ENCODE results near the gene LRP8. TPM values are rescaled to one million over a fixed set of nuclear protein-coding genes. Genes with fewer than 3 reads are reported as not detected.

The LRP8 gene
- total RNA-seq, 1 donor from 2014 or later = 15.6 TPM

DNA sequence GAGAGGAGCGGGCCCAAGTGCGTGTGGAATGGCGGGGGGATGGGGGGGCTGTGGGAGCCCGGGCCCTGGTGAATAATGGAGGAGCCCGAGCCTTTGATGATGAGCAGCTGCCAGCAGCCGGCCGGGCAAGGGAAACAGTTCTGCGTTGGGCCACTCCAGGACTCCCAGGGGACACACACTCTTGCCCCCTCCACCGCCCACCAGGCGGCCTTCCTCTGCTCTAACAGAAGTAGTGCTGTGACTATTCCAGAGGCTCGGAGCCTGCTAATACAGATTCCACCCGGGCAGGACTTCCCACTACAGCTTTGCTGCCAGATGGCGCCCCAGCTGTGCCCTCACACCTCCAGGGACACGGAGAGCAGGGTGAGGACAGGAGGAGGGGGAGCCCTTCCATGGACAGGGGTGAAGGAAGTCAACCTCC lies 48.2 kb upstream of the LRP8 start:
- H3K4me1 Mint-ChIP-seq = peaks cover 16% of the 10 kb centered on the region
- H2AFZ ChIP-seq (replicated peaks) = no peak overlapping the region
- no peaks in the 10 kb centered on the region for H3F3A ChIP-seq (ENCODE audit: low read depth)
- H3K4me2 ChIP-seq = no peak overlapping the region
- no peak for DNase-seq (ENCODE audit: low spot score)
- H3K4me3 ChIP-seq = no peak overlapping the region
- H3K9ac ChIP-seq = no peak overlapping the region
- no peak overlapping the region for H3K27ac ChIP-seq
- H3K27me3 Mint-ChIP-seq (ENCODE audit: insufficient read depth, low read depth) = peaks cover 9% of the 10 kb centered on the region
- no peaks in the 10 kb centered on the region for H3K9me3 Mint-ChIP-seq
- no peaks in the 10 kb centered on the region for H3K36me3 Mint-ChIP-seq
- no peaks in the 10 kb centered on the region for H3K9me3 ChIP-seq (ENCODE audit: low read depth)
- no peak overlapping the region for H3K27ac Mint-ChIP-seq
- H3K4me1 ChIP-seq = peaks cover 11% of the 10 kb centered on the region
- H3K79me2 ChIP-seq (ENCODE audit: low read depth) = no peaks in the 10 kb centered on the region
- no peaks in the 10 kb centered on the region for H3K27me3 ChIP-seq
- TF ChIP-seq EZH2 (IDR thresholded peaks at IDR 0.05) (no peak), EZH2phosphoT487 (IDR thresholded peaks at IDR 0.05) (no peak)
- TF ChIP-seq, protein P1, sequence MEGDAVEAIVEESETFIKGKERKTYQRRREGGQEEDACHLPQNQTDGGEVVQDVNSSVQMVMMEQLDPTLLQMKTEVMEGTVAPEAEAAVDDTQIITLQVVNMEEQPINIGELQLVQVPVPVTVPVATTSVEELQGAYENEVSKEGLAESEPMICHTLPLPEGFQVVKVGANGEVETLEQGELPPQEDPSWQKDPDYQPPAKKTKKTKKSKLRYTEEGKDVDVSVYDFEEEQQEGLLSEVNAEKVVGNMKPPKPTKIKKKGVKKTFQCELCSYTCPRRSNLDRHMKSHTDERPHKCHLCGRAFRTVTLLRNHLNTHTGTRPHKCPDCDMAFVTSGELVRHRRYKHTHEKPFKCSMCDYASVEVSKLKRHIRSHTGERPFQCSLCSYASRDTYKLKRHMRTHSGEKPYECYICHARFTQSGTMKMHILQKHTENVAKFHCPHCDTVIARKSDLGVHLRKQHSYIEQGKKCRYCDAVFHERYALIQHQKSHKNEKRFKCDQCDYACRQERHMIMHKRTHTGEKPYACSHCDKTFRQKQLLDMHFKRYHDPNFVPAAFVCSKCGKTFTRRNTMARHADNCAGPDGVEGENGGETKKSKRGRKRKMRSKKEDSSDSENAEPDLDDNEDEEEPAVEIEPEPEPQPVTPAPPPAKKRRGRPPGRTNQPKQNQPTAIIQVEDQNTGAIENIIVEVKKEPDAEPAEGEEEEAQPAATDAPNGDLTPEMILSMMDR (IDR thresholded peaks at IDR 0.05) = no peak
- H3K36me3 ChIP-seq = no peaks in the 10 kb centered on the region
- no peak overlapping the region for H3K4me3 Mint-ChIP-seq
- H4K20me1 ChIP-seq (ENCODE audit: low read depth) = no peaks in the 10 kb centered on the region

DNA sequence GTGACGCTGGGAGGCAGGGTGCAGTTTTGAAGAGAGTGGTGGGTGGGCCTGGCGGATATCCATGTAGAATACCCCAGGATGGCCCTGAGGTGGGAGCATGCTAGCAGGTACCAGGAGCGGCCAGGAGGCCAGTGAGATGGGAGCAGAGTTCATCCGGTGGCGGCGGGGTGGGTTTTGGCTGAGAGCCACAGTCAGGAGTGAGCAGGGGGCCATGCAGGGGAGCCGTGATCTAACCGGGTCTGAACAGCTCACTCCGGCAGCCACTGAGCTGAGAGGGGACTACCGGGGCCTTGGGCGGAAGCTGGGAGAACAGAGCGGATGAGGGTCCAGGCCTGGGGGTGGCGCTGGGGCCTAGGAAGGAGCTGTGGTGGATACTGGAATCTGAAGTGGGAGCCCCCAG lies 47.6 kb upstream of the LRP8 start:
- H3K4me1 ChIP-seq = peaks cover 14% of the 10 kb centered on the region
- H2AFZ ChIP-seq (replicated peaks) = no peak overlapping the region
- H3K9me3 Mint-ChIP-seq = no peaks in the 10 kb centered on the region
- no peak overlapping the region for H3K4me3 Mint-ChIP-seq
- H3K27me3 ChIP-seq = no peaks in the 10 kb centered on the region
- no peaks in the 10 kb centered on the region for H3K79me2 ChIP-seq (ENCODE audit: low read depth)
- peaks cover 8% of the 10 kb centered on the region for H3K27me3 Mint-ChIP-seq (ENCODE audit: insufficient read depth, low read depth)
- no peaks in the 10 kb centered on the region for H3K9me3 ChIP-seq (ENCODE audit: low read depth)
- H3K4me3 ChIP-seq = no peak overlapping the region
- TF ChIP-seq EZH2phosphoT487 (IDR thresholded peaks at IDR 0.05) = no peak
- no peak for TF ChIP-seq EZH2 (IDR thresholded peaks at IDR 0.05)
- TF ChIP-seq, protein P1 (IDR thresholded peaks at IDR 0.05) = no peak
- DNase-seq (ENCODE audit: low spot score) = no peak
- H3K4me1 Mint-ChIP-seq = peaks cover 16% of the 10 kb centered on the region
- H3F3A ChIP-seq (ENCODE audit: low read depth) = no peaks in the 10 kb centered on the region
- H3K36me3 Mint-ChIP-seq = no peaks in the 10 kb centered on the region
- H3K27ac Mint-ChIP-seq = peak overlapping the region; percentile 8
- H3K27ac ChIP-seq = no peak overlapping the region
- H4K20me1 ChIP-seq (ENCODE audit: low read depth) = no peaks in the 10 kb centered on the region
- no peak overlapping the region for H3K4me2 ChIP-seq
- no peak overlapping the region for H3K9ac ChIP-seq
- H3K36me3 ChIP-seq = no peaks in the 10 kb centered on the region

DNA sequence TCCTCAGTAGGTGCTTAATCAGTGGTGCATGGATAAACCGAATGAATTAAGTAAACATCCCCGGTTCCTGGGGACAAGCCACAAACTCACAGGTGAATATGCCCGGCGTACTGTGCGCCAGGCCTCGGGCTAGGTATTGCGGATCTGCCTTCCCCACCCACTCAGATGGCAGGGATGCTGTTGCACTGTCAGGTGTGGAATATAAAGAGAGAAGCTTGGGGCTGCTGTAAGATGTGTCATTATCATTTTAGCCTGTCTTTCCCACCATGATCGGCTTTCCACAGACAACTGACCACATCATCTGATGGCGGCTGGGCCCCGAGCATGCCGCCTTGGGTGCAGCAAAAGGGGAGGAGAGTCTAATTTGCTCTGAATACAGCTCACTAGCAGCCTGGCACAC lies 45.4 kb upstream of the LRP8 start:
- Mint-ChIP-seq H3K27ac (no peak overlapping the region), H3K36me3 (no peaks in the 10 kb centered on the region), H3K9me3 (no peaks in the 10 kb centered on the region), H3K4me3 (no peak overlapping the region), H3K27me3 (ENCODE audit: insufficient read depth, low read depth) (peaks cover 6% of the 10 kb centered on the region), H3K4me1 (peaks cover 15% of the 10 kb centered on the region)
- Histone ChIP-seq H3K36me3 (no peaks in the 10 kb centered on the region), H3K79me2 (ENCODE audit: low read depth) (no peaks in the 10 kb centered on the region), H4K20me1 (ENCODE audit: low read depth) (no peaks in the 10 kb centered on the region), H3K9ac (no peak overlapping the region), H3K27ac (no peak overlapping the region), H3K4me2 (no peak overlapping the region), H3F3A (ENCODE audit: low read depth) (no peaks in the 10 kb centered on the region), H3K4me3 (no peak overlapping the region), H3K4me1 (peaks cover 22% of the 10 kb centered on the region), H2AFZ (replicated peaks) (no peak overlapping the region), H3K9me3 (ENCODE audit: low read depth) (no peaks in the 10 kb centered on the region), H3K27me3 (no peaks in the 10 kb centered on the region)
- DNase-seq (ENCODE audit: low spot score) = no peak
- TF ChIP-seq EZH2phosphoT487 (IDR thresholded peaks at IDR 0.05) (no peak), EZH2 (IDR thresholded peaks at IDR 0.05) (no peak)
- TF ChIP-seq, protein P1 (IDR thresholded peaks at IDR 0.05) = no peak
